K562 (cell line): Measurements from ENCODE around the gene MSS51. TPM values are rescaled to one million over a fixed set of nuclear protein-coding genes. Genes with fewer than 3 reads are reported as not detected.

Experiments used
- ATF1 ChIP-seq, 2 experiments: fragments of 450-650 bp in 1 of 2; IDR thresholded peaks; 2 replicates each; pipeline ENCODE4 v1.6.1; 2016; ENCODE audit warnings: missing compliant biosample characterization in 1 of 2, missing genetic modification characterization in 1 of 2
- BRD9 ChIP-seq: fragments of 450-650 bp; IDR thresholded peaks from 2 replicates; pipeline ENCODE4 v1.6.1; 2018; ENCODE audit warnings: low read depth; ENCODE audit not compliant: partially characterized antibody
- CHD2 ChIP-seq: IDR thresholded peaks from 2 replicates; pipeline ENCODE4 v1.6.1; 2011; ENCODE audit warnings: low read depth, low read length
- JUND ChIP-seq, 2 experiments: IDR thresholded peaks; 2 replicates in 1 of 2; 3 replicates in 1 of 2; pipeline ENCODE4 v1.6.1; 2011; ENCODE audit warnings: borderline replicate concordance in 2 of 2, low read depth in 2 of 2, low read length in 2 of 2, improper control_type of control experiment in 1 of 2, missing biosample characterization in 1 of 2, missing genetic modification characterization in 1 of 2, missing genetic modification reagents in 1 of 2
- MEF2D ChIP-seq: conservative IDR thresholded peaks from 2 replicates; pipeline ENCODE4 v1.6.1; 2016; ENCODE audit warnings: low read depth, missing genetic modification characterization, missing compliant biosample characterization
- NELFE ChIP-seq: IDR thresholded peaks from 2 replicates; pipeline ENCODE4 v1.6.1; 2011; ENCODE audit warnings: mild to moderate bottlenecking; ENCODE audit not compliant: insufficient read depth, insufficient read length
- PYGO2 ChIP-seq: fragments of 450-650 bp; IDR thresholded peaks from 2 replicates; pipeline ENCODE4 v1.6.1; 2016; ENCODE audit warnings: mild to moderate bottlenecking, missing genetic modification characterization, moderate library complexity, missing compliant biosample characterization
- RBBP5 ChIP-seq: fragments of 200-600 bp; sonication (generic); IDR thresholded peaks from 2 replicates; pipeline ENCODE4 v1.6.1; 2012; ENCODE audit warnings: borderline replicate concordance, mild to moderate bottlenecking, low read length, control low read depth, inconsistent platforms; ENCODE audit not compliant: insufficient read depth, poor library complexity, severe bottlenecking
- SMC3 ChIP-seq: conservative IDR thresholded peaks from 2 replicates; pipeline ENCODE4 v1.6.1; 2011; ENCODE audit warnings: low read depth, low read length, improper control_type of control experiment; ENCODE audit not compliant: insufficient read depth
- SPI1 ChIP-seq: IDR thresholded peaks from 2 replicates; pipeline ENCODE4 v1.6.1; 2011; ENCODE audit warnings: low read depth, low read length, control low read depth, borderline replicate concordance
- TAL1 ChIP-seq: fragments of 450-650 bp; IDR thresholded peaks from 2 replicates; pipeline ENCODE4 v1.6.1; 2016; ENCODE audit warnings: mild to moderate bottlenecking
- TEAD1 ChIP-seq, 2 experiments: fragments of 450-650 bp in 1 of 2; sonication (generic) in 1 of 2; formaldehyde crosslinking; IDR thresholded peaks; 2 replicates each; pipeline versions ENCODE4 v1.4.0 to v1.8.0; 2020 to 2022; ENCODE audit warnings: mild to moderate bottlenecking in 2 of 2, missing genetic modification reagents in 1 of 2
- ZNF384 ChIP-seq: IDR thresholded peaks from 2 replicates; pipeline ENCODE4 v1.6.1; 2012; ENCODE audit warnings: low read depth, low read length, improper control_type of control experiment
- ZNF766 ChIP-seq: fragments of 200-800 bp; sonication (Bioruptor generic); conservative IDR thresholded peaks from 2 replicates; pipeline ENCODE4 v1.6.1; 2016; ENCODE audit warnings: missing genetic modification characterization, missing compliant biosample characterization
- polyA plus RNA-seq, 8 experiments: library from polyadenylated mRNA; depleted of rRNA in 4 of 8; stranded (reverse) in 5 of 8; unstranded in 3 of 8; fragments of >200 nt; fragmentation: Nextera tagmentation in 2 of 8; fragmentation: Illumina TruSeq in 1 of 8; extraction: Ambion mirVana in 2 of 8; extraction: Trizol in 1 of 8; gene quantifications; 2 replicates each; pipeline versions ENCODE4 v1.2.1 to v1.2.3, GENCODE V29; 2011 to 2014; ENCODE audit warnings: inconsistent platforms in 1 of 8, missing spikeins in 1 of 8
- total RNA-seq, 7 experiments: library from RNA; depleted of rRNA in 6 of 7; stranded (reverse); fragments of >200 nt in 6 of 7; fragmentation: Illumina TruSeq in 2 of 7; extraction: Trizol in 2 of 7; gene quantifications; 2 replicates each; pipeline versions ENCODE4 v1.2.1 to v1.2.3, GENCODE V29; 2011 to 2021; ENCODE audit warnings: low replicate concordance in 1 of 7
- TF ChIP-seq, protein P1 (sequence below), 2 experiments: fragments of 450-650 bp in 1 of 2; sonication (generic) in 1 of 2; formaldehyde crosslinking in 1 of 2; IDR thresholded peaks; 2 replicates each; pipeline versions ENCODE4 v1.7.1 to v1.9.0; 2016 to 2022; ENCODE audit warnings: inconsistent platforms in 1 of 2, mild to moderate bottlenecking in 1 of 2, missing genetic modification reagents in 1 of 2
- TF ChIP-seq, protein P2 (sequence below): fragments of 250-450 bp; sonication (Bioruptor Pico); IDR thresholded peaks from 2 replicates; pipeline ENCODE4 v1.8.0; 2022; ENCODE audit warnings: moderate library complexity, mild to moderate bottlenecking, inconsistent platforms

MSS51 gene
- total and polyA plus RNA-seq, 9 of the 15 experiments (the other 6 are each of a cell fraction or from before 2014, with no cell fraction given) = 0.28 to 1.8 (median 1.2) TPM

DNA sequence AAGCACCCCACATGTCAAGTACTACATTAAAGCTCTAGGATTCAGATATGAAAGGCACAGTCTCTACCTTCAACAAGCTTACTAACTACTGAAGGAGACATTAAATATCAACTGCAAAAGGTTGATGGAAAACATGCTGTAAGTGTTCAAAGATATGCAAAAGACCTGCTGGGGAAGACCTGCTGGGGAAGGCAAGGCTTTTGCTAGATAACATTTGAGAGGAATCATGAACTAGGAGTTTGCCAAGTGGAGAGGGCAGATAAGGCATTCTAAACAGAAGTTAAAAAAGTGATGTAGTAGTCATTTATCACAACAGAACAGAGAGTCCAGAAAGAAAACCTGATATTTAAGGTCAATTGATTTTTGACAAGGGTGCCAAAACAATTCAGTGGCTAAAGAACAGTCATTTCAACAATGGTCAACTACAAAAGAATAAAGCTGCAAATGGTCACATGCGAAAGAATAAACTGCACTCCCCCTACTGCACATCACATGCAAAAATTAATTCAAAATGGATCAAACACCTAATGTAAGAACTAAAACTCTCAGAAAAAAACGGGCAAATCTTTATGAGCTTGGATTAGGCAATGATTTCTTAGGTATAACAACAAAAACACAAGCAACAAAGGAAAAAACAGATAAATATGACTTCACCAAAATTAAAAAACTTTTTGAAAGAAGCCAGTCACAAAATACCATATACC lies 23.0 kb upstream of the MSS51 start (continued):
- TF ChIP-seq, protein P1, sequence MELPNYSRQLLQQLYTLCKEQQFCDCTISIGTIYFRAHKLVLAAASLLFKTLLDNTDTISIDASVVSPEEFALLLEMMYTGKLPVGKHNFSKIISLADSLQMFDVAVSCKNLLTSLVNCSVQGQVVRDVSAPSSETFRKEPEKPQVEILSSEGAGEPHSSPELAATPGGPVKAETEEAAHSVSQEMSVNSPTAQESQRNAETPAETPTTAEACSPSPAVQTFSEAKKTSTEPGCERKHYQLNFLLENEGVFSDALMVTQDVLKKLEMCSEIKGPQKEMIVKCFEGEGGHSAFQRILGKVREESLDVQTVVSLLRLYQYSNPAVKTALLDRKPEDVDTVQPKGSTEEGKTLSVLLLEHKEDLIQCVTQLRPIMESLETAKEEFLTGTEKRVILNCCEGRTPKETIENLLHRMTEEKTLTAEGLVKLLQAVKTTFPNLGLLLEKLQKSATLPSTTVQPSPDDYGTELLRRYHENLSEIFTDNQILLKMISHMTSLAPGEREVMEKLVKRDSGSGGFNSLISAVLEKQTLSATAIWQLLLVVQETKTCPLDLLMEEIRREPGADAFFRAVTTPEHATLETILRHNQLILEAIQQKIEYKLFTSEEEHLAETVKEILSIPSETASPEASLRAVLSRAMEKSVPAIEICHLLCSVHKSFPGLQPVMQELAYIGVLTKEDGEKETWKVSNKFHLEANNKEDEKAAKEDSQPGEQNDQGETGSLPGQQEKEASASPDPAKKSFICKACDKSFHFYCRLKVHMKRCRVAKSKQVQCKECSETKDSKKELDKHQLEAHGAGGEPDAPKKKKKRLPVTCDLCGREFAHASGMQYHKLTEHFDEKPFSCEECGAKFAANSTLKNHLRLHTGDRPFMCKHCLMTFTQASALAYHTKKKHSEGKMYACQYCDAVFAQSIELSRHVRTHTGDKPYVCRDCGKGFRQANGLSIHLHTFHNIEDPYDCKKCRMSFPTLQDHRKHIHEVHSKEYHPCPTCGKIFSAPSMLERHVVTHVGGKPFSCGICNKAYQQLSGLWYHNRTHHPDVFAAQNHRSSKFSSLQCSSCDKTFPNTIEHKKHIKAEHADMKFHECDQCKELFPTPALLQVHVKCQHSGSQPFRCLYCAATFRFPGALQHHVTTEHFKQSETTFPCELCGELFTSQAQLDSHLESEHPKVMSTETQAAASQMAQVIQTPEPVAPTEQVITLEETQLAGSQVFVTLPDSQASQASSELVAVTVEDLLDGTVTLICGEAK (IDR thresholded peaks at IDR 0.05) = peak; percentile 27; the same call in 1 of the 2 replicates
- TF ChIP-seq, protein P1 (CRISPR knock-in tag; IDR thresholded peaks at IDR 0.05) = no peak
- TF ChIP-seq BRD9 = peak; percentile 47
- peak; percentile 98 for TF ChIP-seq ZNF766 (CRISPR knock-in tag)
- TF ChIP-seq, protein P2, sequence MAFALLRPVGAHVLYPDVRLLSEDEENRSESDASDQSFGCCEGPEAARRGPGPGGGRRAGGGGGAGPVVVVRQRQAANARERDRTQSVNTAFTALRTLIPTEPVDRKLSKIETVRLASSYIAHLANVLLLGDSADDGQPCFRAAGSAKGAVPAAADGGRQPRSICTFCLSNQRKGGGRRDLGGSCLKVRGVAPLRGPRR (CRISPR knock-in tag) = no peak
- no peak for TF ChIP-seq CHD2
- peak; percentile 100 for TF ChIP-seq TAL1
- no peak for TF ChIP-seq SMC3
- peak; percentile 90 for TF ChIP-seq ZNF384
- peak; percentile 29 for TF ChIP-seq RBBP5
- no peak for TF ChIP-seq ATF1 (CRISPR knock-in tag; IDR thresholded peaks at IDR 0.05)
- peak; percentile 60 for TF ChIP-seq ATF1 (tag; IDR thresholded peaks at IDR 0.05)
- TF ChIP-seq TEAD1 (CRISPR knock-in tag; IDR thresholded peaks at IDR 0.05) = peak; percentile 41 to 89; a peak in 3 of 4 replicates
- TF ChIP-seq PYGO2 (tag) = peak; percentile 67
- peak; percentile 70; the same call in 1 of the 2 replicates for TF ChIP-seq MEF2D
- peak; percentile 43; the same call in 1 of the 2 replicates for TF ChIP-seq SPI1
- TF ChIP-seq NELFE = no peak
- TF ChIP-seq JUND (IDR thresholded peaks at IDR 0.05; ENCODE audit: borderline replicate concordance, low read depth, low read length) = peak; percentile 91
- TF ChIP-seq JUND (tag; IDR thresholded peaks at IDR 0.05; ENCODE audit: borderline replicate concordance, low read depth, low read length) = peak; percentile 79; the same call in 2 of the 3 replicates
